ENCODE data around the gene PTPRG.

DNA sequence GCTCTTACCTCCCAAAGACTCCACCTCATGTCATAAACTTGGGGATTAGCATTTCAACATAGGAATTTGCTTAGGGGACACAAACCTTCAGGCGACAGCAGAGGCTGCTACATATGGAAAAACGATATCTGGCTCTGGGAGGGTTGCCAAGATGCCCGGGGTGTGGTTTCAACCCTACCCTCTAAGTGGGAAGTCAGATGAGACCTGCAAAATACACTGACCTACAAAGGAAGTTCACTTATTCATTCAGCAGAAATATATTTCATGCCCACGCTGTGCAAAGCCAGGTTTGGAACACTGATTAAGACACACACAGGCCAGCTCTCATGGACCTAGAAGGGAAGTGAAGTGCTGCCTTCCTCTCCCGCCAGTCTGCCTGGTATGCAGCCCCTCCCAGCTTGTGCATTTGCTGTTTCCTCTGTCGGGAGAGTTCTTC is 572.7 kb downstream of the PTPRG start:
- TF ChIP-seq, protein P1, sequence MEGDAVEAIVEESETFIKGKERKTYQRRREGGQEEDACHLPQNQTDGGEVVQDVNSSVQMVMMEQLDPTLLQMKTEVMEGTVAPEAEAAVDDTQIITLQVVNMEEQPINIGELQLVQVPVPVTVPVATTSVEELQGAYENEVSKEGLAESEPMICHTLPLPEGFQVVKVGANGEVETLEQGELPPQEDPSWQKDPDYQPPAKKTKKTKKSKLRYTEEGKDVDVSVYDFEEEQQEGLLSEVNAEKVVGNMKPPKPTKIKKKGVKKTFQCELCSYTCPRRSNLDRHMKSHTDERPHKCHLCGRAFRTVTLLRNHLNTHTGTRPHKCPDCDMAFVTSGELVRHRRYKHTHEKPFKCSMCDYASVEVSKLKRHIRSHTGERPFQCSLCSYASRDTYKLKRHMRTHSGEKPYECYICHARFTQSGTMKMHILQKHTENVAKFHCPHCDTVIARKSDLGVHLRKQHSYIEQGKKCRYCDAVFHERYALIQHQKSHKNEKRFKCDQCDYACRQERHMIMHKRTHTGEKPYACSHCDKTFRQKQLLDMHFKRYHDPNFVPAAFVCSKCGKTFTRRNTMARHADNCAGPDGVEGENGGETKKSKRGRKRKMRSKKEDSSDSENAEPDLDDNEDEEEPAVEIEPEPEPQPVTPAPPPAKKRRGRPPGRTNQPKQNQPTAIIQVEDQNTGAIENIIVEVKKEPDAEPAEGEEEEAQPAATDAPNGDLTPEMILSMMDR (conservative IDR thresholded peaks at IDR 0.05; ENCODE audit: low read depth, low read length) = no peak
- TF ChIP-seq EZH2 (IDR thresholded peaks at IDR 0.05; ENCODE audit: low read length, unreplicated experiment) = no peak

Data from PC-3 (cell line).